Measurements from ENCODE around the gene SPTBN1. TPM values are rescaled to one million over a fixed set of nuclear protein-coding genes. Genes with fewer than 3 reads are reported as not detected.
A peak's percentile ranks its signal among the peaks of the same experiment; 100 is the strongest.

The SPTBN1 gene
- total and polyA plus RNA-seq, 2 of the 13 experiments (the other 11 are each of a cell fraction or from before 2014, with no cell fraction given) = 123 to 299 TPM

DNA sequence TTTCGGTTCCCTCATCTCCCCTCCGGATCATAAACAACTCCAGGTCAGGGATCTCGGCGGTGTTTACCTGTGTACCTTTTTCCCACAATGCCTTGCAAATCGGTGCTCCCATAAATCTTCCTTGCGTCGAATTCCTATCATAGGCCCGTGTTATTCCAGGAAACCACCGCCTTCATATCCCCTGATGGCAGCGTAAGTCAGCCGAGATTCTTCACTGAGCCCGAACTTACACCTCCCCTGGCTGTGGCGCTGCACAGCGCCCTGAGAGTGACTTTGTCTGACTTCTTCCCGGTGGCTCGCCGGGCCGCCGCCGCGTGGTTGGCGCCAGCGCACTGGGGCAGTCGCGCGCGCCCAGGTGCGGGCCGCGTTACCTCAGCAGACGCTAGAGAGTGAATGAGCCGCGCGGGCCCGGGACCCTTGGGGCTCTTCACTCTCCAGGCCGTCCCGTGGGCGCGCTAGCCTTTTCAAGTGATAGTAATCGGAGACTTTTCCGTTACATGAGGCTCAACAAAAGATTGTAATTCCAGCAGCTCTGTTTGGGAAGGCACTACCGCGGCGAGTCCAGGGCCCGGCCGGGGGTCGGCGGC lies 101.6 kb downstream of the SPTBN1 start (continued):
- TF ChIP-seq, protein P1, sequence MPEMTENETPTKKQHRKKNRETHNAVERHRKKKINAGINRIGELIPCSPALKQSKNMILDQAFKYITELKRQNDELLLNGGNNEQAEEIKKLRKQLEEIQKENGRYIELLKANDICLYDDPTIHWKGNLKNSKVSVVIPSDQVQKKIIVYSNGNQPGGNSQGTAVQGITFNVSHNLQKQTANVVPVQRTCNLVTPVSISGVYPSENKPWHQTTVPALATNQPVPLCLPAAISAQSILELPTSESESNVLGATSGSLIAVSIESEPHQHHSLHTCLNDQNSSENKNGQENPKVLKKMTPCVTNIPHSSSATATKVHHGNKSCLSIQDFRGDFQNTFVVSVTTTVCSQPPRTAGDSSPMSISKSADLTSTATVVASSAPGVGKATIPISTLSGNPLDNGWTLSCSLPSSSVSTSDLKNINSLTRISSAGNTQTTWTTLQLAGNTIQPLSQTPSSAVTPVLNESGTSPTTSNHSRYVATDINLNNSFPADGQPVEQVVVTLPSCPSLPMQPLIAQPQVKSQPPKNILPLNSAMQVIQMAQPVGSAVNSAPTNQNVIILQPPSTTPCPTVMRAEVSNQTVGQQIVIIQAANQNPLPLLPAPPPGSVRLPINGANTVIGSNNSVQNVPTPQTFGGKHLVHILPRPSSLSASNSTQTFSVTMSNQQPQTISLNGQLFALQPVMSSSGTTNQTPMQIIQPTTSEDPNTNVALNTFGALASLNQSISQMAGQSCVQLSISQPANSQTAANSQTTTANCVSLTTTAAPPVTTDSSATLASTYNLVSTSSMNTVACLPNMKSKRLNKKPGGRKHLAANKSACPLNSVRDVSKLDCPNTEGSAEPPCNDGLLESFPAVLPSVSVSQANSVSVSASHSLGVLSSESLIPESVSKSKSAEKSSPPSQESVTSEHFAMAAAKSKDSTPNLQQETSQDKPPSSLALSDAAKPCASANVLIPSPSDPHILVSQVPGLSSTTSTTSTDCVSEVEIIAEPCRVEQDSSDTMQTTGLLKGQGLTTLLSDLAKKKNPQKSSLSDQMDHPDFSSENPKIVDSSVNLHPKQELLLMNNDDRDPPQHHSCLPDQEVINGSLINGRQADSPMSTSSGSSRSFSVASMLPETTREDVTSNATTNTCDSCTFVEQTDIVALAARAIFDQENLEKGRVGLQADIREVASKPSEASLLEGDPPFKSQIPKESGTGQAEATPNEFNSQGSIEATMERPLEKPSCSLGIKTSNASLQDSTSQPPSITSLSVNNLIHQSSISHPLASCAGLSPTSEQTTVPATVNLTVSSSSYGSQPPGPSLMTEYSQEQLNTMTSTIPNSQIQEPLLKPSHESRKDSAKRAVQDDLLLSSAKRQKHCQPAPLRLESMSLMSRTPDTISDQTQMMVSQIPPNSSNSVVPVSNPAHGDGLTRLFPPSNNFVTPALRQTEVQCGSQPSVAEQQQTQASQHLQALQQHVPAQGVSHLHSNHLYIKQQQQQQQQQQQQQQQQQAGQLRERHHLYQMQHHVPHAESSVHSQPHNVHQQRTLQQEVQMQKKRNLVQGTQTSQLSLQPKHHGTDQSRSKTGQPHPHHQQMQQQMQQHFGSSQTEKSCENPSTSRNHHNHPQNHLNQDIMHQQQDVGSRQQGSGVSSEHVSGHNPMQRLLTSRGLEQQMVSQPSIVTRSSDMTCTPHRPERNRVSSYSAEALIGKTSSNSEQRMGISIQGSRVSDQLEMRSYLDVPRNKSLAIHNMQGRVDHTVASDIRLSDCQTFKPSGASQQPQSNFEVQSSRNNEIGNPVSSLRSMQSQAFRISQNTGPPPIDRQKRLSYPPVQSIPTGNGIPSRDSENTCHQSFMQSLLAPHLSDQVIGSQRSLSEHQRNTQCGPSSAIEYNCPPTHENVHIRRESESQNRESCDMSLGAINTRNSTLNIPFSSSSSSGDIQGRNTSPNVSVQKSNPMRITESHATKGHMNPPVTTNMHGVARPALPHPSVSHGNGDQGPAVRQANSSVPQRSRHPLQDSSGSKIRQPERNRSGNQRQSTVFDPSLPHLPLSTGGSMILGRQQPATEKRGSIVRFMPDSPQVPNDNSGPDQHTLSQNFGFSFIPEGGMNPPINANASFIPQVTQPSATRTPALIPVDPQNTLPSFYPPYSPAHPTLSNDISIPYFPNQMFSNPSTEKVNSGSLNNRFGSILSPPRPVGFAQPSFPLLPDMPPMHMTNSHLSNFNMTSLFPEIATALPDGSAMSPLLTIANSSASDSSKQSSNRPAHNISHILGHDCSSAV (CRISPR knock-in tag; IDR thresholded peaks at IDR 0.05; ENCODE audit: borderline replicate concordance) = no peak
- TF ChIP-seq, protein P2, sequence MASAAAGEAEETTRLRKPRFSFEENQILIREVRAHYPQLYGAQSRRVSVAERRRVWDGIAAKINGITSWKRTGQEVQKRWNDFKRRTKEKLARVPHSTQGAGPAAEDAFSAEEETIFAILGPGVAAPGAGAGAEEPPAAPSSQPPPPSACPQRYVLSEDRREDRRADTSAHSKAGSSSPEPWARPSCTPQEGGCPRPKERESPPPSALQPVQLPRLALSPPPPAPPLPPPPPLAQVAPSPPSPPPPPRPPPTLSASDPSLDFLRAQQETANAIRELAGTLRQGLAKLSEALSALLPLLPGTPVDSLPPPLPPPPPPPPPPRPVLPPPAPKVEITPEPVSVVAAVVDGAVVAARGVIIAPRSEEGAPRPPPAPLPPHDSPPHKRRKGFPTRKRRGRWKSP (CRISPR knock-in tag; IDR thresholded peaks at IDR 0.05) = peak; percentile 98
- peak; percentile 71; the same call in 1 of the 2 replicates for TF ChIP-seq EEA1 (CRISPR knock-in tag; IDR thresholded peaks at IDR 0.05; ENCODE audit: borderline replicate concordance)
- TF ChIP-seq ZFY (CRISPR knock-in tag; IDR thresholded peaks at IDR 0.05) = peak; percentile 95
- peak; percentile 94 for TF ChIP-seq ZMAT3 (CRISPR knock-in tag; conservative IDR thresholded peaks at IDR 0.05)
- TF ChIP-seq U2AF1 (optimal IDR thresholded peaks at IDR 0.05; ENCODE audit: low read depth, low read length) = no peak
- TF ChIP-seq, protein P3, sequence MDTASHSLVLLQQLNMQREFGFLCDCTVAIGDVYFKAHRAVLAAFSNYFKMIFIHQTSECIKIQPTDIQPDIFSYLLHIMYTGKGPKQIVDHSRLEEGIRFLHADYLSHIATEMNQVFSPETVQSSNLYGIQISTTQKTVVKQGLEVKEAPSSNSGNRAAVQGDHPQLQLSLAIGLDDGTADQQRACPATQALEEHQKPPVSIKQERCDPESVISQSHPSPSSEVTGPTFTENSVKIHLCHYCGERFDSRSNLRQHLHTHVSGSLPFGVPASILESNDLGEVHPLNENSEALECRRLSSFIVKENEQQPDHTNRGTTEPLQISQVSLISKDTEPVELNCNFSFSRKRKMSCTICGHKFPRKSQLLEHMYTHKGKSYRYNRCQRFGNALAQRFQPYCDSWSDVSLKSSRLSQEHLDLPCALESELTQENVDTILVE (CRISPR knock-in tag; IDR thresholded peaks at IDR 0.05) = no peak; the same call in 1 of the 2 replicates
- no peak; the same call in 1 of the 2 replicates for TF ChIP-seq ZNF777 (CRISPR knock-in tag; IDR thresholded peaks at IDR 0.05)
- peak; percentile 10; the same call in 1 of the 2 replicates for TF ChIP-seq ZNF678 (CRISPR knock-in tag; IDR thresholded peaks at IDR 0.05)
- peak; percentile 69; the same call in 1 of the 2 replicates for TF ChIP-seq DNMT1 (CRISPR knock-in tag; IDR thresholded peaks at IDR 0.05)
- peak; percentile 79; the same call in 1 of the 2 replicates for TF ChIP-seq ZNF235 (CRISPR knock-in tag; IDR thresholded peaks at IDR 0.05; ENCODE audit: borderline replicate concordance)
- TF ChIP-seq NR1H2 (CRISPR knock-in tag; IDR thresholded peaks at IDR 0.05; ENCODE audit: borderline replicate concordance, low read depth) = no peak
- peak; percentile 81 for TF ChIP-seq KLF6 (CRISPR knock-in tag; IDR thresholded peaks at IDR 0.05)
- TF ChIP-seq, protein P4, sequence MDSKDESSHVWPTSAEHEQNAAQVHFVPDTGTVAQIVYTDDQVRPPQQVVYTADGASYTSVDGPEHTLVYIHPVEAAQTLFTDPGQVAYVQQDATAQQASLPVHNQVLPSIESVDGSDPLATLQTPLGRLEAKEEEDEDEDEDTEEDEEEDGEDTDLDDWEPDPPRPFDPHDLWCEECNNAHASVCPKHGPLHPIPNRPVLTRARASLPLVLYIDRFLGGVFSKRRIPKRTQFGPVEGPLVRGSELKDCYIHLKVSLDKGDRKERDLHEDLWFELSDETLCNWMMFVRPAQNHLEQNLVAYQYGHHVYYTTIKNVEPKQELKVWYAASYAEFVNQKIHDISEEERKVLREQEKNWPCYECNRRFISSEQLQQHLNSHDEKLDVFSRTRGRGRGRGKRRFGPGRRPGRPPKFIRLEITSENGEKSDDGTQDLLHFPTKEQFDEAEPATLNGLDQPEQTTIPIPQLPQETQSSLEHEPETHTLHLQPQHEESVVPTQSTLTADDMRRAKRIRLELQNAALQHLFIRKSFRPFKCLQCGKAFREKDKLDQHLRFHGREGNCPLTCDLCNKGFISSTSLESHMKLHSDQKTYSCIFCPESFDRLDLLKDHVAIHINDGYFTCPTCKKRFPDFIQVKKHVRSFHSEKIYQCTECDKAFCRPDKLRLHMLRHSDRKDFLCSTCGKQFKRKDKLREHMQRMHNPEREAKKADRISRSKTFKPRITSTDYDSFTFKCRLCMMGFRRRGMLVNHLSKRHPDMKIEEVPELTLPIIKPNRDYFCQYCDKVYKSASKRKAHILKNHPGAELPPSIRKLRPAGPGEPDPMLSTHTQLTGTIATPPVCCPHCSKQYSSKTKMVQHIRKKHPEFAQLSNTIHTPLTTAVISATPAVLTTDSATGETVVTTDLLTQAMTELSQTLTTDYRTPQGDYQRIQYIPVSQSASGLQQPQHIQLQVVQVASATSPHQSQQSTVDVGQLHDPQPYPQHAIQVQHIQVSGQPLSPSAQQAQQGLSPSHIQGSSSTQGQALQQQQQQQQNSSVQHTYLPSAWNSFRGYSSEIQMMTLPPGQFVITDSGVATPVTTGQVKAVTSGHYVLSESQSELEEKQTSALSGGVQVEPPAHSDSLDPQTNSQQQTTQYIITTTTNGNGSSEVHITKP (CRISPR knock-in tag; IDR thresholded peaks at IDR 0.05; ENCODE audit: low read depth) = 0 out of 2 replicates have a peak, but pooled peaks have one; percentile 59
- no peak for TF ChIP-seq MLLT10 (CRISPR knock-in tag; IDR thresholded peaks at IDR 0.05)
